Dedifferentiated amniotic fluid mesenchymal stem cell (primary cell): ENCODE data around the gene CYFIP2.

ENCODE experiments used
- DNase-seq: peaks from one replicate; pipeline ENCODE4 v3.0.0-alpha.2; 2016; ENCODE audit errors: extremely low spot score

The CYFIP2 gene

DNA sequence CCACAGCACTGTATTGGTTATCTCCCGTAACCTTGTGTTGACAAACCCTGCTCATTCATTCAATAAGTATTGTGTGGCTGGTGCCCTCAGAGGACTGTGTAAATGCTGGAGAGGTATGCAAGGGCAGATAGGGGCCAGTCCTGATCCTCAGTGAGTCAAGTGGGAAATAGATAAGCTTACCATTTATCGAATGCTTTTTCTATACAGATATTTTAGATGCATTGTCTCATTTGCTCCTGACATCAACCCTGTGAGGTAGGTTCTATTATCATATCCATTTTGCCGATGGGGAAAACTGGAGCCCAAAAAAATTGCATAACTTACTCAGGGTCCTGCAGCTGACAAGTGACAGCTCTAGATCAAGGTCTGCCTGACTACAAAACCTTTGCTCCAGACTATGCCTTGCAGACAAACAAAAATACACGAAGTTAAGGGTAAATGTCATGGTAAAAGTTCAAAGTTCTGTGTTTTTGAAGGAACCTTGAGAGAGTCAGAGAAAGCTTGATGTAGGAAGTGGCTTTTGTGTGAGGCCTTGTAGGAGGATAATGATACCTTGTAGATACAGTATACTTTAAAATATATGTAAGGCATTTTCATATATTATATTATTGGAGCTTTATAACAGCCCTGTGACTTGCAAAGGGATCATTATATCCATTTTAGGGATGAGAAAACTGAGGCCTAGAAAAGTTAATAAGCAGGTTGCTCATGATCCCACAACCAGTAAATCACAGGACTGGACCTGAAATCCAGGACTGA lies 22.7 kb downstream of the CYFIP2 start:
- no peak for DNase-seq

DNA sequence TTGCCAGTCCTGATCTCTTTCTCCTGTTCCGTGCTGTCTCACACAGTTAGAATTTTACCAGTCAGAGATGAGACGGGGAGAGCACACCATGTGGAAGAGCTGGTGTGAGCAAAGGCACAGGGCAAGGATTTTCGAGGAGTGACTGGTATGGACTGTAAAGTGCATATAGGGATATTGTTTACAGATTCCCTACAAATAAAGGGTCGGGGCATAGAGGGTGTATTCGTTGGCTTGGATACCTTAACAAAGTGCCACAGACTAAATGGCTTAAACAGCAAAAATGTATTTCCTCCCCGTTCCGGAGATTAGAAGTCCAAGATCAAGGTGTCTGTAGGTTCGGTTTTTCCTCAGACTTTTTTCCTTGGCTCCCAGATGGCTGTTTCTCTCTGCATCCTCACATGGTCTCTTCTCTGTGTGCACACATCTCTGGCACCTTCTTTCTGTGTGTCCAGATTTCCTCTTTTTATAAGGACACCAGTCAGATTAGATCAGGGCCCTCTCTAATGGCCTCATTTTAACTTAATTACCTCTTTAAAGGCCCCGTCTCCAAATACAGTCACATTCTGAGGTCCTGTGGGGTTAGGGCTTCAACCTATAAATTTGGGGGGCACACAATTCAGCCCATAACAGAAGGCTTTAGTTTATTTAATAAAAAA lies 23.4 kb downstream of the CYFIP2 start:
- DNase-seq, result no peak

DNA sequence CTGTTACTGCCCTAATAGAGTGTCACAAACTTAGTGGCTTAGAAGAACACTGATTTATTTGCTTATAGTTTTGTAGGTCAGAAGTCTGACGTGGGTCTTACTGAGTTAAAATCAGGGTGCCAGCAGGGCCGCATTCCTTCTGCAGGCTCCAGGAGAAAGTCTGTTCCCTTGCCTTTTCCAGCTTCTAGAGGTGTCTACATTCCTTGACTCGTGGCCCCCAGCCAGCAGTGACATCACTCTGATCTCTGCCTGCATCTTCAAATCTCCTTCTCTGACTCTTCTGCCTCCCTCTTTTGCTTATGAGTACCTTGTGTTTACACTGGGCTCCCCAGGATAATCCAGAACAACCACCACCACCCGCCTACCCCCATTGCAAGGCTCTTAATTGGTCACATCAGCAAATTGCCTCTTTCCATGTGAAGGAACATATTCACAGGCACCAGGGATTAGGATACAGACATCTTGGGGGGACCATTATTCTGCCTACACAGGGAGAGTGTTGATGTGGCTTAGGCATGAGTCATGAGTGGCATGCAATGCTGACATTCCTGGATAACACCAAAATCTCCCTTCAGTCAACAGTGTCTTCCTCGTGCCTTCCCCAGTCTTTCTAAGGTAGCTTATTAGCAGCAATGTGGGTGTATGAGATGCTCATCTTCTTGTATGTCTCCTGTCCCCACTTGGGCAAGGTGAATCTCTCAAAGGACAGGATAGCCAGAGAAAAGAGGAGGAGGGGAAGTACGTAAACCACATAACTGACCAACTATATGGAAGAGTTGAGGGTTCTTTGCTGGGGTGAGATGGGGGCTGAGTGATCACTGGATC lies 24.4 kb downstream of the CYFIP2 start:
- peak; percentile 18 for DNase-seq

DNA sequence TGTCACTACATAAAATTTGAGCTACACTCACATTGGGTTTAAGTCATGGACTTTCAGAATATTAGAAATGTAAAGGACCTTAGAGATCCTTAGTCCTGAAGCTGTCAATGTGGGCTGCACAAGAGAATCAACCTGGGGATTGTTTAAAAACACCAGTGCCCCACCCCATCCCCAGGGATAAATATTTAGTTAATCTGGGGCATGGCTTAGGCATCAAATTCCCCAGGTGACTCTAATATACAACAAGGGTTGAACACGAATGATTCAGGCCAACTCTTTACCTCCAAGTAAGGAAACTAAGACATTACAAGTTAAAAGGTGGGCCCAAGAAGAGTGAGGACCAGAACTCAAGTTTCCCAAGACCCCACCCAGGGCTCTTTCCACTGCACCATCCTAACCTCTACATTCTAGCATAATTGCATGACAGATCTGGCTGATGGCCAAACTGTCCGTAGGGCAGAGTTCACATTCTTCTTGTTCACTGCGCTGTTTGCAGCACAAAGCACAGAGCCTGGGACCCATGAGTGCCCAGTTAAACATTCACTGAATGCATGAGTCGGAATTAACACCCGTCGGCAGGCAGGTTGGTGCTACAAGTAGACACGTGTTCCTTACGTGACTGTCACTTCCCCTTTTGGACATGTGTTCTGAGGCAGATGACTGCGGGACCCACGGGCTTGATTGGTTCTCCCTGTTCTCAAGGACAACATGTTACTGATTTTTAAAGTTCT lies 25.2 kb downstream of the CYFIP2 start:
- DNase-seq, result no peak

DNA sequence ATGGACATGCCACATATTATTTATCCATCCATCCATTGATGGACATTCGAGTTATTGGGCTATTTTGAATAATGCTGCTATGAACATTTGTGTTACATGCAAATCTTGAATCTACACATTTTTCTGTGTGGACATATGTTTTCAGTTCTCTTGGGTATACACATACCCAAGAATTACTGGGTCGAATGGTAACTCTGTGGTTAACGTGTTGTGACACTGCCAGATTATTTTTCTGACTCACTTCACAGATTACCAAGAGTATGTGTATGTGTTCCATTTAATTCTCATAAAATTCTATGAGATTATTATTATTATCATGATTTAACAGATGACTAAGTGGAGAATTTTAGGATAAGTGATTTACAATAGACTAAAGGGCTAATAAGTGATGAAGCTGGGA lies 26.7 kb downstream of the CYFIP2 start:
- no peak for DNase-seq

DNA sequence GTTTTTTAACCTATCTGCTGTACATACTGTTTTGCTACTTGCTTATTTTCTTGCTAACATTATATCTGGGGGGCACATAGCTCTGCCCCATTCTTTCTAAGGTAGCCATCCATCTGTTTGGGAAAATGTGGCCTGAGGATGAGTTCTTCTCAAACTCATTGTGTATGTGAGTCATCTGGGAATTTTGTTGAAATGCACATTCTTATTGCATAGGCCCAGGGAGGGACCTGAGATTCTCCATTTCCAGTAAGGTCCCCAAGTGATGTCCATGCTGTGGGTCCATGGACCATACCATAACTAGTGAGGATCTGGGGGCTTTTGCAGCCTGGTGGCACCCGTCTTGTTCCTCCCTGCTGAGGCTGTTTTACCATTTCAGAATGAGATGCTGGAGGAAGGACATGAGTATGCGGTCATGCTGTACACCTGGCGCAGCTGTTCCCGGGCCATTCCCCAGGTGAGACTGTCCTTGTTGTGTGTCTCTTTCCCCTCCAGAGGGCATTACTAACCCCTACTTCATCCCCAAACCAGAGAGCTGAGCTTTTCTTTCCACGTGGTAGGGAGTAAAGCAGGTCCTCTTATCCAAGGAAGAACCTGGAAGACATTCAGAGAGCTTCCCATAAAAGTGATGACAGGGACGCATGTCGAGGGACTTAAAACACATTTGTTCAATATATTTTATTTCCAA lies 28.6 kb downstream of the CYFIP2 start:
- DNase-seq, result no peak

DNA sequence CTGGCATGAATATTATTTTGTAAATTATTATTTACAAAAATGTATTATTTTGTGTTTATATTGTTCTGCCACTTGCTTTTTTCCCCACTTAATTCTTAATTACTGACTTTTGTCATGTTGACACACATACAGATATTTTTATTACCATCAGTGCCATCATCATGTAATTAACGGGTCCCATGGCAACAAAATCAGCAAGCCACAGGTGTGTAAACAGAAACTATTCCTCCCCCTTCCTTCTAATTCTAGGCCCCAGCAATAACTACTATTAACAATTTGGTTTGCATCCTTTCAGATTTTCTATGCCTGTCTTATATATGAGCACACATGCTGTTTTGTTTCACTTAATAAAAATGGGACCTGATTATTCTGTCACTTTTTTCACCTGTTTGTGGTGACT lies 29.3 kb downstream of the CYFIP2 start:
- no peak for DNase-seq

DNA sequence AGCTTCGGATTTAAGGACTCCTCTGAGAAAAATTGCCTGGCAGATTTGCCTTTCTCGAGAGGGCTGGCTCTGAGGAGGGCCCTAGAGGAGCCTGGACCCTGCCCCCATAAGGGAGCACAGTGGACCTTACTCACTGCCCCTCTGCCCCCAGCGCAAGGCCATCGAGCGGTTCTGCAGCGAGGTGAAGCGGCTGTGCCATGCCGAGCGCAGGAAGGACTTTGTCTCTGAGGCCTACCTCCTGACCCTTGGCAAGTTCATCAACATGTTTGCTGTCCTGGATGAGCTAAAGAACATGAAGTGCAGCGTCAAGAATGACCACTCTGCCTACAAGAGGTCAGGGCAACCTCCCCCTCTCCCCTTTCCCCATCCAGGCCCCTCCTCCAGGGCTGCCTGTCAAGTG lies 34.6 kb downstream of the CYFIP2 start:
- no peak for DNase-seq

DNA sequence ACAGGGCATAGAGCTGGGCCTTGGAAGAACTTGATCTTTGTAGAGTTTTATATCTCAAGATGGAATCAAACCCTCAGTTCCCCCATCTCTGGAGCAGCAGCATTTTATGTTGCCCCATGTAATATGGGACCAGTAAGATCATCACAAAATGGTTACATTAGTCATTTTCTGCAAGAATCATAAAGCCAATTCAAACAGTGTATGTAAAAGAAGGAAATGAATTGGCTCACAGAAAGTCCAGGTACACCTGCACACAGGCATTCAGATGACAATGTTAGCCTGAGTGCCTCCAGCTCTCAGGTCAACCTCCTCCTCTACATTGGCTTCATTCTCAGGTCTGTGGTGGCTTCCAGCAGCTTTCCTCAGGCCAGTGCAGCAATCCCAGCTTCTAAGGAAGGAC lies 35.1 kb downstream of the CYFIP2 start:
- DNase-seq, result no peak

DNA sequence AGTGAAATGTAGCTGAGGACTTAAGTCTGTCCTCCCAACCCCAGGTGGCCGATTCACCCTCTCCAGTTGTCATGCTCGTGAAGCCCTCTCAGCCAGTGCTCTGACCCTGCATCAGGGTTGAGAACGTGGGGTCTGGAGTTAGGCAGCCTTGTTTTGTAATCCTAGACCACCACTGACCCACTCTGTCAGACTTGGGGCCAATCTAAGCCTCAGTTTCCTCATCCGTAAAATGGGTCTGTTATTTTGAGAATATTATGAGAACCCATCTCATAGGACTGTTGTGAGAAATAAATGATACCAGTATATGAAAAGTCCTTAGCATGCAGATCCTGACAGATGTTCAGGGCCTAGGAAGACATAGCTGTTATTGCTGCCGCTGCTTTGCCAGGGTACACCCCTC lies 37.1 kb downstream of the CYFIP2 start:
- no peak for DNase-seq

DNA sequence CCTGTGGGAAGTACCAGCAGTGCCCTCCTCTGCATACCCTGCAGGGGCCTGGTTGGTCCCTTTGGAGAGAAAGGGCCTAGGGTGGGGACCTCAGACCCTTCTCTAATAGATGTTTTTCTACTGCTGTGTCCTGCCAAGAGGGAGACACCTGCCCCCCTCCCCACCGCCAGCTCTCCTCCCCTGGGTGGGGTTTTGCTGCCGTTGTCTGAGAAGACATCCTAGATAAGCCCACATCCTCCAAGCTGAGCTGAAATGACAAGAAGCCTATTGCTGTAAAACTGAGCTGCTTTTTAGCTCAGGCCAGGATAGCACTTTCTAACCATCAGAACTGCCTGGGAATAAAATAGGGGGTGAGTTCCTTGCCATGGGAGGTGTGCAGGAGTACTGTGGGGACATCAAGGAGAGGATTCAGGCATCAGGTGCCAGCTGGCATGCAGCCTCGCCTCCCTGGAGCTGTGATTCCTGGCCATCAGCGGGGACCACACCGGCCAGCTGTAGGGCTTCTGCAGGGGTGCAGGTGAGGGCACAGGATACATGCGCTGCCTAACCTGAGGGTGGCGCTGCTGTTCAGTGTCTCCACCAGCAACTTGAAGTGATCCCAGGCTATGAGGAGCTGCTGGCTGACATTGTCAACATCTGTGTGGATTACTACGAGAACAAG lies 37.9 kb downstream of the CYFIP2 start:
- no peak for DNase-seq

DNA sequence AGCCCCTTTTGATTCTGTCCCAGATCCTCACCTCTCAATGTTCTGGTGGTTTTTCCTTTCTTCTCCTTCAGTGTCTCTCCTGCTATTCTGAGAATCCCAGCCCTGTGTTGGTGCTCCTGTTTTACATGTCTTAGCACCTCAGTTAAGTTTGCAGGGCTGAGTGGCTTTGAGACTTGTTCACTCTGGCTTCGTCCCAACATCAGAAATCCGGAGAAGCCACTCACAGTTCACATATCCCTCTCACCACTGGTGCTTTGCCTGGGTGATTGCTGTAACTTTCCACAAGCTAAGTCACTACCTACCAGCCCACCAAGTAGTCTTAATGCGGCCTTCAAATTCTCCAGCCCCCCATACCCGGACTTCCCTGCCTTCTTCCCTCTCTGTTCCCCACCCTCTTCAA lies 40.2 kb downstream of the CYFIP2 start:
- DNase-seq, result no peak

DNA sequence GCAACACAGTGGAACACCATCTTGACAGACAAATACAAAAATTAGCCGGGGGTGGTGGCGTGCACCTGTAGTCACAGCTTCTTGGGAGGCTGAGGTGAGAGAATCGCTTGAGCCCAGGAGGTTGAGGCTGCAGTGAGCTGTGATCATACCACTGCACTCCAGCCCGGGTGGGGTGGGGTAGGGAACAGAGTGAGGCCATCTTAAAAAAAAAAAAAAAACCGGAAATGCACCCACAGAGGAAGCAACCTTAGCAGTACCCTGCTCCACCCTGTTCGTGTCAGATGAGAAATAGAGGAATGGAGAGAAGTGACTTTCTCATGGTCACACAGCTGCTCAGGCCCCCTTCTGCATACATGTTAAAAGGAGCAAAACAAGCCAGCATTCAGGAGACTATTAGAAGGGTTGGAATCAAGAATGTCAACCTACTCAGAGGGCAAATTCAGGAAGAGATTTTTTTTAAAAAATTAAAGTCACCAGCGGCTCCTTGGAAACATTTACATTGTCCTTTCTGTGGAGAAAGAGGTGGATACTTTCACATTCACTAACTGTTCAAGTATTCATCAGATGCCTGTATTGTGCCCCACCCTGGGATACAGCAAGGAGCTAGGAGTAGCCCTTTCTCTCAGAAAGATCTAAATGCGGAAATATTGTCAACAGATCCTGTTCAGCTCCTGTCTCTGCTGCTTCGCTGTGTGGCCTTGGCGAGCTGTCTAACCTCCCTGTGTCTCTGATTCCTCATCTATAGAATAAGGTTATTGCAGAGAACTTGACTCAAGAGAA lies 41.0 kb downstream of the CYFIP2 start:
- DNase-seq, result no peak

DNA sequence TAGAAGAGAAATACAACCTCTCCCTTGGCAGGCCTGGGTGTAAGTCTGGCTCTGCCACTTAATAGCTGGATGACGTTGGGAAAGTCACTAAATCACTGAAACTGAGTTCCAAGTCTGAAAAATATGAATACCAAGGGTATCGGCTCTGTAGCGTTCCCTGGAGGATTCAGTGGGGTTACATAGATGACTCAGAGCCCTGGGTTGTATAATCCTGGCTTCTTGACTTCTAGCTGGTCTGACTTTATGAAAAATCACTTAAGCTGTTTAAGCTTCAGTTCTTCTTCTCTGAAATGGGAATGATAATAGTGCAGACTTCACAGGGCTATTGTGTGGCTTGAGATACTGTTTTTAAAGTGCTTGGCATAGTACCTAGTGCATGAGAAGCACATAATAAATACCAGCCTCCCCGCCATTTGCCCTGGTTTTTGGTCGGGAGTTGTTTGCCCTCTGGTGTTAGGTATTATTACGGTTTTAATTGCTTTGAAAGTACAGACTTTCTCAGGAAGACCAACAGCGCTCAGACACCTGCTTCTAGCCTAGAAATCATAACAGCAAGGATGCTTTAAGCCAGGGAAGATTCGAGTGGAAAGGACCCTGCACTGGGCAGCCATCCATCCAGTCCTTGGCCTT lies 43.0 kb downstream of the CYFIP2 start:
- no peak for DNase-seq

DNA sequence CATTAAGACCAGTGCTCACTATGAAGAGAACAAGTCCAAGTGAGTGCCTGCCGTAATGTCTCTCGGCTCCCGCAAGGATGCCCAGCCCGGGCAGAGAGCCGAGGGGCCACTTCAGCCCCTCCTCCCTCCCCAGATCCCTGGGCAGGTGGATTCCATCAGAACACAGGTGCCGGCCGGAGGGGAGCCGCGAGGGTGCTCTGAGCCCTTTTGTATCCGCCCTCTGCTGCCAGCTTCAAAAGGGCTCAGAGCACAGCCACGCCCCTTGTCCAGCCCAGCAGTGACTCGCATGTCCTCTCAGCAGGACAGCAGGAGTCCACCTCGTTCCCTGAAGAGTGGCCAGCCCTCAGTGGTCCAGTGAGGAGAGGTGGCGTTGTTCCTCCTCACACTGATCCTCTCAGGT lies 43.9 kb downstream of the CYFIP2 start:
- DNase-seq, result no peak

DNA sequence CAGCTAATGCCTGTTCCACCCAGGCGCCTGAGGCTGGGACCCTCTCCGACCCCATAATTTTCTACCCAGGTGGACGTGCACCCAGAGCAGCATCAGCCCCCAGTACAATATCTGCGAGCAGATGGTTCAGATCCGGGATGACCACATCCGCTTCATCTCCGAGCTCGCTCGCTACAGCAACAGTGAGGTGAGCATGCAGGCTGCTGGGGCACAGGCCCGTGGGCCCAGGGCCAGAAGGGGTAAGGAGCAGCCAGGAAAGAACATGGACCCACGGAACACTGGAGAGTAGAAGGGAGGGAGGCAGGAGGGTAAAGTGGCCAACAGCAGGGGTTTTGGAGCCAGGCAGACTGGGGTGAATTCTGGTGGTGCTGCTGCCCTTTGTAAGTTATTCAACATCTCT lies 45.7 kb downstream of the CYFIP2 start:
- DNase-seq, result no peak

DNA sequence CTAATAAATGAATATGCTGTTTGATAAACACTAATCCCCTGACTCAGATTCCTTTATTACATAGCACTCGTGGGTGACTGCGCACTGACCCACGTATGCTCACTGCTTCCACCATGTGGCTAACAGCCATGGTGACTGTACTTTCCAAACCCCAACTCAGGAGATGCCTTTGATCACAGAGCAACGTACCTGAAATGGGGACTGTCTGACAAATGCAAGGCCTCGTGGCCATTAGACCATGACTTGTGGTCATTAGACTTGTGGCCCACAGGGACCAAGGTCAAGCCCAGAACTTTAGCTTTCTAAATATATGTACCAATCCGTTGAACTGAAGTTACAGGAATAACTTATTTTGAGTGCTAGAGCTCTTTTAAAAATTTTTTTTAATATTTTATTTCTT lies 46.6 kb downstream of the CYFIP2 start:
- peak; percentile 31 for DNase-seq

DNA sequence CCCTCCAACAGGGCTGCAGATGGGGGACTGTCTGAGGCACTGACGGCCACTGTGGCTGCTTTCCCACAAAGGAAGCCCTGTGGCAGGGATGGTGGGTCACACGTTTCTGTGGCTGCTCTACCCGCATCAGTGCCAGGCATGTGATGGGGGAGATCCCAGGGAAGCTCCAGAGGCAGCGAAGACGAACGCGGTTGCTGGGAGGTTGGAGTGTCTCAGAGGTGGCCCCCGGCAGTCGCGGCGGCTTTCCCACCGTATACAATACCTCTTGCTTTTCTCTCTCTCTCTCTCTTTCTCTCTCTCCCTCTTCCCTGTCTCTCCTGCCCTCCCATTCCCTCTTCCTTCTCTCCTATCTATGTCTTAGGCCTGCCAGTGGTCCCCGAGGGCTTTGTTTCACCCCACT lies 56.7 kb downstream of the CYFIP2 start:
- DNase-seq, result no peak

DNA sequence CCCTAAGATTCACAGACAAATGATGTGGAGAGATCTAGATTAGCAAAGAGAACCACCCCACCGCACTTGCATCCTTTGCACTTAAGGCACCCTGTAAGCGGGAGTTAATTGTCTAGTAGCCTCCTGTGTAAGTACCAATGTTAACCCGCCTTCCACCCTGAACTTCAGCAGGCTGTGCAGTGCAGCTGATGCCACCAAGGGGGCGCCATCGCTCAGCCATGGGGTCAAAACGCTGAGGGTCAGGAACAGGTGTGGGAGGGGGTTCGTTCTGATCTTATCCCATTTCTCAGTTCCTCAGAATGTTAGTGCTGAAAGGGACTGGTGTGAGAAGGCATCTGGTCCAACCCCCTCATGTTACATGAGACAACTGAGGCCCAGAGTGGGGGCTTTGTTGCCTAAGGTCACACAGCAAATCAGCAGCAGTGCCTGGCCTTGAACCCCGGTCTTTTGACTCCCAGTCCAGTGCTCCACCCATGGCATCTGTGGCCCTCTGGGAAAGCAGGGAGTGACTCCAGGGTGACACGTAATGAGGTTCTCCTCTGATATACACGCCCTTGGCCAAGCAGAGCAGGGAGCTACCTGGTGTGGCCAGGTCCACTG lies 57.3 kb downstream of the CYFIP2 start:
- DNase-seq, result no peak
